Keratinocyte (primary cell): ENCODE results near the gene HSF2.

Source experiments
- CTCF ChIP-seq, 3 experiments: IDR thresholded peaks in 1 of 3; conservative IDR thresholded peaks in 1 of 3; optimal IDR thresholded peaks in 1 of 3; 2 replicates in 2 of 3; 3 replicates in 1 of 3; pipeline versions ENCODE3 to v1.5.1; 2011; ENCODE audit warnings: low read length in 3 of 3, mild to moderate bottlenecking in 3 of 3, moderate library complexity in 2 of 3, control low read depth in 1 of 3, inconsistent platforms in 1 of 3; ENCODE audit not compliant: insufficient read depth in 2 of 3; ENCODE audit errors: extremely low read depth in 1 of 3
- EZH2 ChIP-seq: IDR thresholded peaks from one replicate; pipeline ENCODE4 v1.6.1; 2012; ENCODE audit warnings: inconsistent platforms, mild to moderate bottlenecking, low read length, moderate library complexity

- TF ChIP-seq CTCF (optimal IDR thresholded peaks at IDR 0.05 in 1 of 3, IDR thresholded peaks at IDR 0.05 in 1 of 3, conservative IDR thresholded peaks at IDR 0.05 in 1 of 3; ENCODE audit: extremely low read depth in 1 of 3, insufficient read depth in 2 of 3, low read length in 3 of 3) (no peak), EZH2 (no peak)
Measured at GRCh38 chr6:122365775-122366403, 33.6 kb upstream of the HSF2 start.
